ENCODE data around the gene ZNF683.

GRCh38 chr1:26409191-26409807, 36.7 kb upstream of the ZNF683 start:
- TF ChIP-seq GATAD2B (IDR thresholded peaks at IDR 0.05; ENCODE audit: borderline replicate concordance): no peak
- TF ChIP-seq, protein P1, sequence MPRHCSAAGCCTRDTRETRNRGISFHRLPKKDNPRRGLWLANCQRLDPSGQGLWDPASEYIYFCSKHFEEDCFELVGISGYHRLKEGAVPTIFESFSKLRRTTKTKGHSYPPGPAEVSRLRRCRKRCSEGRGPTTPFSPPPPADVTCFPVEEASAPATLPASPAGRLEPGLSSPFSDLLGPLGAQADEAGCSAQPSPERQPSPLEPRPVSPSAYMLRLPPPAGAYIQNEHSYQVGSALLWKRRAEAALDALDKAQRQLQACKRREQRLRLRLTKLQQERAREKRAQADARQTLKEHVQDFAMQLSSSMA (CRISPR knock-in tag; IDR thresholded peaks at IDR 0.05): no peak
- no peak for TF ChIP-seq VEZF1 (CRISPR knock-in tag; IDR thresholded peaks at IDR 0.05)
- no peak for TF ChIP-seq NBN (IDR thresholded peaks at IDR 0.05; ENCODE audit: low read depth)
- TF ChIP-seq SRF (CRISPR knock-in tag; IDR thresholded peaks at IDR 0.05): no peak
- TF ChIP-seq ZNF224 (CRISPR knock-in tag; IDR thresholded peaks at IDR 0.05): no peak
- no peak for TF ChIP-seq CTCF (IDR thresholded peaks at IDR 0.05 in 2 of 3, conservative IDR thresholded peaks at IDR 0.05 in 1 of 3; ENCODE audit: insufficient read depth in 2 of 3, low read depth in 1 of 3, low read length in 3 of 3)
- TF ChIP-seq ZNF668 (CRISPR knock-in tag; IDR thresholded peaks at IDR 0.05): no peak
- no peak for TF ChIP-seq ZNF12 (CRISPR knock-in tag; IDR thresholded peaks at IDR 0.05)
- no peak for TF ChIP-seq ZKSCAN1 (IDR thresholded peaks at IDR 0.05; ENCODE audit: low read depth, low read length)
- no peak for TF ChIP-seq STAG1 (CRISPR knock-in tag; IDR thresholded peaks at IDR 0.05; ENCODE audit: borderline replicate concordance)
